PFSK-1 (cell line): ENCODE results near the gene PSKH1.

Experiments used
- FOXP2 ChIP-seq: optimal IDR thresholded peaks from 2 replicates; pipeline ENCODE3; 2011; ENCODE audit warnings: borderline replicate concordance, control low read depth, inconsistent platforms; ENCODE audit not compliant: insufficient read depth; ENCODE audit errors: extremely low read length, extremely low read depth
- POLR2AphosphoS5 ChIP-seq: IDR thresholded peaks from 2 replicates; pipeline ENCODE4 v1.6.1; 2012; ENCODE audit warnings: low read depth, mild to moderate bottlenecking, control low read depth, low read length, moderate library complexity
- SIN3A ChIP-seq: IDR thresholded peaks from 2 replicates; pipeline ENCODE4 v1.6.1; 2012; ENCODE audit warnings: mild to moderate bottlenecking, low read length, moderate library complexity, borderline replicate concordance; ENCODE audit not compliant: insufficient read depth
- TAF1 ChIP-seq: IDR thresholded peaks from 2 replicates; pipeline ENCODE4 v1.6.1; 2012; ENCODE audit warnings: low read length, control low read depth, borderline replicate concordance; ENCODE audit not compliant: insufficient read depth
- TF ChIP-seq, protein P1 (sequence below), 2 experiments: IDR thresholded peaks; 2 replicates each; pipeline versions ENCODE4 v1.6.1 to v1.8.0; 2011 to 2012; ENCODE audit warnings: low read depth in 2 of 2, low read length in 2 of 2, control low read depth in 1 of 2, inconsistent platforms in 1 of 2, mild to moderate bottlenecking in 1 of 2, moderate library complexity in 1 of 2; ENCODE audit not compliant: insufficient read depth in 1 of 2

The PSKH1 gene

DNA sequence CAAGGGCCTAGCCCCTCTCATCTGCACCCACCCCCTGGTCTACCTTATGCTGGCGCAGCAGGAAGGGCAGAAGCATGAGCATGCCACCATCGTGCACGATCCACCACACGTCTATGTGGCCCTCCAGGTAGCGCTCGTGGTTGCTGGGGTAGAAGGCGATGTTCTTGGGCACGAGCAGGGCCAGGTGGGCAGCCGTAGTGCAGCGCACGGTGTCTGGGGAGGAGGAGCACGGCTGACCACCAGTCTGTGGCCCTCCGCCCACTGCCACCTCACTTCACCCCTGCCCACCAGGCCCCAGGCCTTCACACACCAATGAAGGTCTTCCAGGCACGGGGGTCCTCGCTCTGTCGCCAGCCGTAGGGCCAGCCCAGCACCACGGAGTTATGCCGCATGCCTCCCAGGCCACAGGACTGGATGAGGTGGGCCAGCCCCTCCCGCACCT lies 53.1 kb downstream of the PSKH1 start:
- TF ChIP-seq TAF1: no peak
- TF ChIP-seq POLR2AphosphoS5: no peak
- TF ChIP-seq FOXP2: no peak
- TF ChIP-seq, protein P1, sequence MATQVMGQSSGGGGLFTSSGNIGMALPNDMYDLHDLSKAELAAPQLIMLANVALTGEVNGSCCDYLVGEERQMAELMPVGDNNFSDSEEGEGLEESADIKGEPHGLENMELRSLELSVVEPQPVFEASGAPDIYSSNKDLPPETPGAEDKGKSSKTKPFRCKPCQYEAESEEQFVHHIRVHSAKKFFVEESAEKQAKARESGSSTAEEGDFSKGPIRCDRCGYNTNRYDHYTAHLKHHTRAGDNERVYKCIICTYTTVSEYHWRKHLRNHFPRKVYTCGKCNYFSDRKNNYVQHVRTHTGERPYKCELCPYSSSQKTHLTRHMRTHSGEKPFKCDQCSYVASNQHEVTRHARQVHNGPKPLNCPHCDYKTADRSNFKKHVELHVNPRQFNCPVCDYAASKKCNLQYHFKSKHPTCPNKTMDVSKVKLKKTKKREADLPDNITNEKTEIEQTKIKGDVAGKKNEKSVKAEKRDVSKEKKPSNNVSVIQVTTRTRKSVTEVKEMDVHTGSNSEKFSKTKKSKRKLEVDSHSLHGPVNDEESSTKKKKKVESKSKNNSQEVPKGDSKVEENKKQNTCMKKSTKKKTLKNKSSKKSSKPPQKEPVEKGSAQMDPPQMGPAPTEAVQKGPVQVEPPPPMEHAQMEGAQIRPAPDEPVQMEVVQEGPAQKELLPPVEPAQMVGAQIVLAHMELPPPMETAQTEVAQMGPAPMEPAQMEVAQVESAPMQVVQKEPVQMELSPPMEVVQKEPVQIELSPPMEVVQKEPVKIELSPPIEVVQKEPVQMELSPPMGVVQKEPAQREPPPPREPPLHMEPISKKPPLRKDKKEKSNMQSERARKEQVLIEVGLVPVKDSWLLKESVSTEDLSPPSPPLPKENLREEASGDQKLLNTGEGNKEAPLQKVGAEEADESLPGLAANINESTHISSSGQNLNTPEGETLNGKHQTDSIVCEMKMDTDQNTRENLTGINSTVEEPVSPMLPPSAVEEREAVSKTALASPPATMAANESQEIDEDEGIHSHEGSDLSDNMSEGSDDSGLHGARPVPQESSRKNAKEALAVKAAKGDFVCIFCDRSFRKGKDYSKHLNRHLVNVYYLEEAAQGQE (IDR thresholded peaks at IDR 0.05; ENCODE audit: insufficient read depth in 1 of 2, low read depth in 2 of 2, low read length in 2 of 2): no peak
- no peak for TF ChIP-seq SIN3A

DNA sequence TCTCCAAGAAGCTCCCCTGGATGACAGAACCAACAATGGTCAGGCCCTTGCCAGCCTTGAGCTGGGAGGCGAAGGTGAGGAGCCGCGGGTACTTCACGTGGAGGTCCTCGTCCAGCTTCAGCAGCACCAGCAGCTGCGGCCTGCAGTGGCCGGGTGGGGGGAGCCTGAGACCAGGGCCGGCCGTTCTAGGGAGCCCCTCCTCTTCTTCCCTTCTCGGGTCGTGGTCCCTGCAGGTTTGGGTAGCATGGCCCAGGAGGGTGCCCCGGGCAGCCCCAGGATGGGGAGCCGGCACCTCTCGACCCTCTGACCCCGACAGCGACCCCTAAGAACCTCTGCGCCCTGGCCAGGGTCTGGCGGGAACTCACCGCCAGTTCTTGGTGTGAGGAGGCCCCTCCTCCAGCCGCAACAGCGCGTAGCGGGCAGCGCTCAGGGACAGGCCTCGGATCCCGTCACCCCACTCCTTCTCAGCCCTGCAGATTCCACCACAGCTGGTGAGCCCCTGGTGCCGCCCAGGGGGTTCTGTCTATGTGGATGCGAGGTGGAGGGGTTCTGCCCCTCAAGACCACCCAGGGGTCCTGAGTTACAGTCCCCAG lies 54.0 kb downstream of the PSKH1 start:
- TF ChIP-seq SIN3A (no peak), TAF1 (no peak), FOXP2 (no peak), POLR2AphosphoS5 (no peak)
- TF ChIP-seq, protein P1 (IDR thresholded peaks at IDR 0.05; ENCODE audit: insufficient read depth in 1 of 2, low read depth in 2 of 2, low read length in 2 of 2): no peak

DNA sequence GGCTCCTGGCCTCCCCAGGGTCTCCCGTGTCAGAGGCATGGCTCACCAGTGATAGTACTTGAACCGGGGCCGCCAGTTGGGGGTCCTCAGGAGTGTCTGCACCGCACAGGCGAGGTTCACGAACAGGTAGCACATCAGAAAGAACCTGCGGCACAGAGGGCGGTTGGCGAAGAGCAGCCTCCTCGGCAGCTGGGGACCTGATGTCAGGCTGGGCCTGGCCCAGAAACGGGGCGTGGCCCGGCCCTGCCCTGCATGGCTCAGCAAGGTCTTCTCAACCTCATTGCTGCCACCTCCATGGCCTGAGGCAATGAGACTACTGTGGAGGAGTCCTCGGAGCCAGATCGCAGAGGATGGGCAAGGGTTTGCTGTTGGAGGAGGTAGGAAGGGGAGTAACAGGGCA lies 55.0 kb downstream of the PSKH1 start:
- no peak for TF ChIP-seq FOXP2
- TF ChIP-seq, protein P1 (IDR thresholded peaks at IDR 0.05; ENCODE audit: insufficient read depth in 1 of 2, low read depth in 2 of 2, low read length in 2 of 2): no peak
- no peak for TF ChIP-seq SIN3A
- TF ChIP-seq TAF1: no peak
- TF ChIP-seq POLR2AphosphoS5: no peak

GRCh38 chr16:67949645-67950044 lies 56.6 kb downstream of the PSKH1 start:
- TF ChIP-seq POLR2AphosphoS5 (no peak), TAF1 (no peak), FOXP2 (no peak), SIN3A (no peak)
- TF ChIP-seq, protein P1 (IDR thresholded peaks at IDR 0.05; ENCODE audit: insufficient read depth in 1 of 2, low read depth in 2 of 2, low read length in 2 of 2): no peak

DNA sequence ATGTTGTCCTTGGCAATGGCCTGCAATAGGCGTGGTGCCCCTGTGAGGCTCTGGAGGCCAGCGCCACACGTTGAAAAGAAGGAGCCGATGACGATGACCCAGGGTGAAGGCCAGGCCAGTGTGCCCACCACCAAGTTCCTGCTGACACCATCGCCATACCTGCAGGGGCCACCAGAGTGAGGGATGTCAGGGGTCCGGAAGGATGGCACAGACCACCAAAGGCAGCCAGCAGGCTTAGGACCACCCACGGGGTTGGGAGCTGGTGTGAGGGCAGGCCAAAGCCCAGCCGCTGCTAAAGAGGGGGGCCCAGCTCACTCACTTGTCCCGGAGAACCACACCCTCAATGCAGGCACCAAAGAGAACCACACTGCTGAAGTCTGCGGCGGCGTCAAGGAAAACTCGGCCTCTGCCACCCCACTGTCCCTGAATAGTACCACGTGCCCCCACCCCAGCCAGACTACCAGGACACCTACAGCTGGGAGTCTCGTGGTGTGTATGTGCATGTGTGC lies 57.3 kb downstream of the PSKH1 start:
- no peak for TF ChIP-seq SIN3A
- TF ChIP-seq FOXP2: no peak
- no peak for TF ChIP-seq POLR2AphosphoS5
- no peak for TF ChIP-seq TAF1
- TF ChIP-seq, protein P1 (IDR thresholded peaks at IDR 0.05; ENCODE audit: insufficient read depth in 1 of 2, low read depth in 2 of 2, low read length in 2 of 2): no peak
